Tibial nerve (tissue), 4 donors: ENCODE data around the gene SLC9A9.

Experiments used
- CTCF ChIP-seq, 5 experiments: fragments of 200-600 bp in 3 of 5; fragments of 450-650 bp in 2 of 5; sonication (generic) in 3 of 5; IDR thresholded peaks; one replicate each; pipeline ENCODE4 v1.5.1; 2016 to 2019; ENCODE audit warnings: antibody characterized with exemption in 5 of 5, mild to moderate bottlenecking in 3 of 5, moderate library complexity in 2 of 5
- EP300 ChIP-seq, 2 donors: sonication (generic); formaldehyde crosslinking; IDR thresholded peaks; one replicate each; pipeline ENCODE4 v1.6.1; 2017; ENCODE audit warnings: antibody characterized with exemption in 2 of 2, mild to moderate bottlenecking in 1 of 2
- POLR2A ChIP-seq, 2 donors: fragments of 450-650 bp; IDR thresholded peaks; one replicate each; pipeline ENCODE4 v1.6.1; 2017; ENCODE audit warnings: antibody characterized with exemption in 2 of 2, mild to moderate bottlenecking in 2 of 2, moderate library complexity in 2 of 2

GRCh38 chr3:143712522-143712921 is 135.7 kb downstream of the SLC9A9 start:
- no peak for TF ChIP-seq CTCF (IDR thresholded peaks at IDR 0.05)
- no peak for TF ChIP-seq POLR2A (IDR thresholded peaks at IDR 0.05)
- TF ChIP-seq EP300 (IDR thresholded peaks at IDR 0.05) = no peak
